Right lobe of liver (tissue), 4 donors: ENCODE measurements around the gene LHX1.

Experiments used
- POLR2A ChIP-seq: fragments of 450-650 bp; IDR thresholded peaks from one replicate; pipeline ENCODE4 v1.6.1; 2017; ENCODE audit warnings: antibody characterized with exemption, mild to moderate bottlenecking
- TF ChIP-seq, protein P1 (sequence below), 4 donors: fragments of 200-600 bp in 3 of 4; fragments of 450-650 bp in 1 of 4; IDR thresholded peaks; one replicate each; pipeline versions ENCODE4 v1.5.1 to v1.8.0; 2016 to 2022; ENCODE audit warnings: antibody characterized with exemption in 4 of 4, mild to moderate bottlenecking in 2 of 4
- donor health status: DM: no; HTN: no; CAD: no.
- donor health status: DM: no; HTN: no; CAD: no.
- donor health status: DM: no; HTN: yes; CAD: no.

DNA sequence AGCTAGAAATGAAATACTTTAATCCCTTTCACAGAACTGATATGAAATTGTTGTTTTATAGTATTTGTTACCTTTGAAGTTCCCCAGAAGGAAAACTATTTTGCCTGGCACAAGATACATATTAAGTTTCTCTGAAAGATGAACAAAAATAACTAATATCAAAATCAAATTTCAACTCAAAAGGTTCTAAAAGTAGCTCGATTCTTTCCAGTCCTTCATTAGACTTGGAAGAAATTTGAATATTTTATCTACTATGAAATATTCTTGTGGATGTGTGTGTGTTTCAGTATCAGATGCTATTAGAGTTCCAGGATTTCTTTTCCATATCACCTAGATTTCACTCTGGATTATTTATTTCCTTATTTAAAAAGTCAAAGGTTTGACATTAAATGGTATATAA is 7.9 kb downstream of the LHX1 start:
- no peak for TF ChIP-seq POLR2A
- TF ChIP-seq, protein P1, sequence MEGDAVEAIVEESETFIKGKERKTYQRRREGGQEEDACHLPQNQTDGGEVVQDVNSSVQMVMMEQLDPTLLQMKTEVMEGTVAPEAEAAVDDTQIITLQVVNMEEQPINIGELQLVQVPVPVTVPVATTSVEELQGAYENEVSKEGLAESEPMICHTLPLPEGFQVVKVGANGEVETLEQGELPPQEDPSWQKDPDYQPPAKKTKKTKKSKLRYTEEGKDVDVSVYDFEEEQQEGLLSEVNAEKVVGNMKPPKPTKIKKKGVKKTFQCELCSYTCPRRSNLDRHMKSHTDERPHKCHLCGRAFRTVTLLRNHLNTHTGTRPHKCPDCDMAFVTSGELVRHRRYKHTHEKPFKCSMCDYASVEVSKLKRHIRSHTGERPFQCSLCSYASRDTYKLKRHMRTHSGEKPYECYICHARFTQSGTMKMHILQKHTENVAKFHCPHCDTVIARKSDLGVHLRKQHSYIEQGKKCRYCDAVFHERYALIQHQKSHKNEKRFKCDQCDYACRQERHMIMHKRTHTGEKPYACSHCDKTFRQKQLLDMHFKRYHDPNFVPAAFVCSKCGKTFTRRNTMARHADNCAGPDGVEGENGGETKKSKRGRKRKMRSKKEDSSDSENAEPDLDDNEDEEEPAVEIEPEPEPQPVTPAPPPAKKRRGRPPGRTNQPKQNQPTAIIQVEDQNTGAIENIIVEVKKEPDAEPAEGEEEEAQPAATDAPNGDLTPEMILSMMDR (IDR thresholded peaks at IDR 0.05), result no peak
